Activated naive CD4-positive, alpha-beta T cell (primary cell): Measurements from ENCODE around the gene MSTO1.
"Not testable (repeated sequence)": the region's sequence is repeated elsewhere in the genome, so short reads cannot be mapped to it uniquely, and the experiment has no call there.

ENCODE experiments used
- DNase-seq, 4 experiments: peaks; one replicate each; lab custom pipeline; 2025; lab: John Stamatoyannopoulos, UW

MSTO1 gene

GRCh38 chr1:155613226-155613625 lies 3.2 kb downstream of the MSTO1 start:
- not testable (repeated sequence) for DNase-seq

GRCh38 chr1:155622191-155622590 lies 12.2 kb downstream of the MSTO1 start:
- DNase-seq: no peak

- no peak for DNase-seq
These were observed 13.3 kb downstream of the MSTO1 start for GRCh38 chr1:155623357-155623756.

- DNase-seq: not testable (repeated sequence)
These were observed 16.4 kb downstream of the MSTO1 start for GRCh38 chr1:155626428-155626827.

GRCh38 chr1:155636397-155637153 lies 26.6 kb downstream of the MSTO1 start:
- DNase-seq: no peak

GRCh38 chr1:155640367-155640766 lies 30.3 kb downstream of the MSTO1 start:
- DNase-seq: no peak

GRCh38 chr1:155642559-155643180 lies 32.7 kb downstream of the MSTO1 start:
- DNase-seq: not testable (repeated sequence)

GRCh38 chr1:155643230-155643629 lies 33.2 kb downstream of the MSTO1 start:
- no peak for DNase-seq

GRCh38 chr1:155645034-155645598 lies 35.1 kb downstream of the MSTO1 start:
- DNase-seq: no peak

- no peak for DNase-seq
These were observed 35.6 kb downstream of the MSTO1 start for GRCh38 chr1:155645648-155646047.

- DNase-seq: no peak
These were observed 36.3 kb downstream of the MSTO1 start for GRCh38 chr1:155646307-155646706.

- no peak for DNase-seq
These were observed 38.5 kb downstream of the MSTO1 start for GRCh38 chr1:155648207-155649147.

- DNase-seq: no peak
These were observed 39.7 kb downstream of the MSTO1 start for GRCh38 chr1:155649676-155650075.

- DNase-seq: no peak
These were observed 40.3 kb downstream of the MSTO1 start for GRCh38 chr1:155650231-155650757.

GRCh38 chr1:155651861-155652661 lies 42.0 kb downstream of the MSTO1 start:
- DNase-seq: no peak

GRCh38 chr1:155652951-155653350 lies 42.9 kb downstream of the MSTO1 start:
- DNase-seq: no peak

- no peak for DNase-seq
These were observed 47.4 kb downstream of the MSTO1 start for GRCh38 chr1:155657463-155657862.

GRCh38 chr1:155661239-155661638 lies 51.2 kb downstream of the MSTO1 start:
- DNase-seq: not testable (repeated sequence)
